Measurements from ENCODE around the gene ELAC2. TPM values are rescaled to one million over a fixed set of nuclear protein-coding genes. Genes with fewer than 3 reads are reported as not detected.

Gene ELAC2
- total and polyA plus RNA-seq, 10 donors, result 29.4 to 110 (median 70.2) TPM

DNA sequence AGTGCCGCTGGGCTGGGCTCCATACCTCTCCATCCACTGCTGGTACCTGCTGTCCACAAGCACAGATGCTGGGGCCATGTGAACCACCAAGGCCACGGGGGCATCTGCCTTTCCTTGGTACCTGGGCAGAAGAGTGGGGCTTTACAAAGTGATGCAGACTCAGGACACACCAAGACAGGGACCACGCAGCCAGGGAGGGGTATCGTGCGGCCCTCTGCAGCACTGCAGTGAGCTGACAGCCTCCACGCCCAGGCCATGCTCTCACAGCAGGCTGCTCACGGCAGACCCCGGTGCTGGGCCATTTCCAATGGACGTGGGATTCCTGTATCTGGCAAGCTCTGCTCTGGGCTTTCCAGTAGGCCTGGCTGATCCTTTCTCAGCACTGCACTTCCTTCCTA lies 14.4 kb downstream of the ELAC2 start:
- no peak overlapping the region for H3K4me3 ChIP-seq
- DNase-seq, result peak; percentile 71
- intact Hi-C loops (cut with DNase I; ENCODE audit: low total_unique reads), result loop anchor here (10.0 kb wide), 2 partner anchors 459 to 749 kb away; no protein-coding TSS in a partner anchor
- H3K36me3 ChIP-seq, result peaks cover 5 to 100% (median 96%) of the 10 kb centered on the region in 6 donors
- H3K27ac ChIP-seq, result no peak overlapping the region
- 20 to 88% (median 82%) methylated on average over 1 to 9 of the region's 9 CpGs for WGBS, 5 donors
- H3K9me3 ChIP-seq, result no peaks in the 10 kb centered on the region
- peak in 1 of 3 donors; percentile 13 for TF ChIP-seq POLR2AphosphoS5 (IDR thresholded peaks at IDR 0.05)
- no peak for TF ChIP-seq POLR2A (IDR thresholded peaks at IDR 0.05)
- TF ChIP-seq, protein P1, sequence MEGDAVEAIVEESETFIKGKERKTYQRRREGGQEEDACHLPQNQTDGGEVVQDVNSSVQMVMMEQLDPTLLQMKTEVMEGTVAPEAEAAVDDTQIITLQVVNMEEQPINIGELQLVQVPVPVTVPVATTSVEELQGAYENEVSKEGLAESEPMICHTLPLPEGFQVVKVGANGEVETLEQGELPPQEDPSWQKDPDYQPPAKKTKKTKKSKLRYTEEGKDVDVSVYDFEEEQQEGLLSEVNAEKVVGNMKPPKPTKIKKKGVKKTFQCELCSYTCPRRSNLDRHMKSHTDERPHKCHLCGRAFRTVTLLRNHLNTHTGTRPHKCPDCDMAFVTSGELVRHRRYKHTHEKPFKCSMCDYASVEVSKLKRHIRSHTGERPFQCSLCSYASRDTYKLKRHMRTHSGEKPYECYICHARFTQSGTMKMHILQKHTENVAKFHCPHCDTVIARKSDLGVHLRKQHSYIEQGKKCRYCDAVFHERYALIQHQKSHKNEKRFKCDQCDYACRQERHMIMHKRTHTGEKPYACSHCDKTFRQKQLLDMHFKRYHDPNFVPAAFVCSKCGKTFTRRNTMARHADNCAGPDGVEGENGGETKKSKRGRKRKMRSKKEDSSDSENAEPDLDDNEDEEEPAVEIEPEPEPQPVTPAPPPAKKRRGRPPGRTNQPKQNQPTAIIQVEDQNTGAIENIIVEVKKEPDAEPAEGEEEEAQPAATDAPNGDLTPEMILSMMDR (IDR thresholded peaks at IDR 0.05 in 8 of 11, conservative IDR thresholded peaks at IDR 0.05 in 3 of 11), result peak in 5 of 11 experiments; percentile 15 to 62 (median 48)
- H3K4me1 ChIP-seq, result peaks cover 0 to 10% (median 0%) of the 10 kb centered on the region in 6 donors
- H3K27me3 ChIP-seq (replicated peaks in 1 of 7), result no peaks in the 10 kb centered on the region

DNA sequence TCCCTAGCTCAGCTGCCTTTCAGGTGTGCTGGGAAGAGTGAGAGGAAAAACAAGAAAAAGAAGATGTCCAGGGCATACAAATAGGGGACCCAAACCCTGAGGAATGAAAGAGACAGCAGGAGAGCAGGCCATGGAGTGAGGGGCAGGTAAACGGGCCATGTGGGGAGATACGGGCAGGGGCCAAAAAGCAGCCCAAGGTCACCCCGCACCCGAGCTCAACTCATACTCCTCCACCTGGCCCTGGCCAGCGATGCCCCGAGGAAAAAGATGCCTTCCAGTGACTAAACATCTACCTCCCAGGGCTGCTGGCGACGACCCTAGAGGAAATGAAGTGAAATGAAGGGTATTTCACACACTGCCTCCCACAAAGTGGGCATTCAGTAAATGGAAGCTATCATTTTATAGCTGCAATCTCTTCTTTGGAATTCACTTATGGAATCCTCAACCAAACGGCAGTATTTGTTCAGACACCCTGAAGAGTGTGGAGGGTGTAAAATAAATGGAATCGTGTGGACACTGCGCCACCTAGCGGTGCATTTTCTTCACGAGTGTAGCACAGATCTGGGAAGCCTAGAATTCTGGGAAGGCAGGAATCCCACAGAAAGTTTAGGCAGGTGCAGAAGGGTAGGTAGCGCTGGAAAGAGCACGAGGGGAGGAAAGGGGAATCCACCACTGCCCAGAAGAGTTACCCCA lies 14.9 kb downstream of the ELAC2 start:
- H3K36me3 ChIP-seq, result peaks cover 5 to 100% (median 96%) of the 10 kb centered on the region in 6 donors
- no peaks in the 10 kb centered on the region for H3K9me3 ChIP-seq
- intact Hi-C loops (cut with DNase I; ENCODE audit: low total_unique reads), result loop anchor here (10.0 kb wide), 2 partner anchors 458 to 748 kb away; no protein-coding TSS in a partner anchor
- H3K27ac ChIP-seq, result no peak overlapping the region
- no peak for TF ChIP-seq POLR2A (IDR thresholded peaks at IDR 0.05)
- TF ChIP-seq, protein P1 (IDR thresholded peaks at IDR 0.05 in 8 of 11, conservative IDR thresholded peaks at IDR 0.05 in 3 of 11), result peak in 10 of 11 experiments; percentile 48 to 84 (median 72)
- no peaks in the 10 kb centered on the region for H3K27me3 ChIP-seq (replicated peaks in 1 of 7)
- no peak overlapping the region for H3K4me3 ChIP-seq
- no peak for DNase-seq
- 48 to 56% (median 53%) methylated on average over 15 of the region's 15 CpGs for WGBS, 5 donors
- H3K4me1 ChIP-seq, result peaks cover 0 to 10% (median 0%) of the 10 kb centered on the region in 6 donors

DNA sequence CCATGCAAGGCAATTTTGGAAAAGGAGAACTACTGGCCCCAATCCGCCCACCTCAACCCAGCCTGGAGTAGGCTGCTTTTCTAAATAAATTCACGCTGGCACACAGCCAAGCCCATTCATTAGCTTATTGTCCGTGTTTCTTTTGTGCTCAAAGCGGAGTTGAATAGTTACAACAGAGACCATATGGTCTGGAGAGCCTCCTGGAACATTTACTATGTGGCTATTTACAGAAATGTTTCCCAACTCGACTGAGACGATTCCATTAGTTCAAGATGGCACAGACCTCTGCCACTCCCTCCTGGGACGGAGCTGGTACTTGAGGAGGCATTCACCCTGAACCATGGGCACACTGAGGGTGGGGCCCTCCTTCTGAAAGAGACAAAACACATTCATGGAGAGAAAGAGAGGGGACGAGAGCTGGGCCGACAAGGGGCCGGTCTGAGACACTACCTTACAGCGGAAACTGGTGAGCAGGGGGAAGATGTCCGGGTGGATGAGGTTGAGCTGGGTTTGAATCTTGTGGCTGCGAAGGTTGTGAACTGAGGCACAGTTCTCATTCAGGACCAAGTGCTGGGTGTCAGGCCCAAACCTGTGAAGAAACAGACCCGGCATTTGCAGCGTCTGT lies 15.7 kb downstream of the ELAC2 start:
- Histone ChIP-seq H3K27me3 (replicated peaks in 1 of 7) (no peaks in the 10 kb centered on the region), H3K27ac (no peak overlapping the region), H3K36me3 (peaks cover 5 to 100% (median 96%) of the 10 kb centered on the region in 6 donors), H3K4me3 (no peak overlapping the region), H3K9me3 (no peaks in the 10 kb centered on the region), H3K4me1 (peaks cover 0 to 10% (median 0%) of the 10 kb centered on the region in 6 donors)
- 85 to 92% (median 87%) methylated on average over 15 of the region's 15 CpGs for WGBS, 5 donors
- DNase-seq, result no peak
- TF ChIP-seq, protein P1 (IDR thresholded peaks at IDR 0.05 in 8 of 11, conservative IDR thresholded peaks at IDR 0.05 in 3 of 11), result no peak
- TF ChIP-seq POLR2A (IDR thresholded peaks at IDR 0.05), result no peak
- no peak for TF ChIP-seq POLR2AphosphoS5 (IDR thresholded peaks at IDR 0.05)
- intact Hi-C loops (cut with DNase I; ENCODE audit: low total_unique reads), result loop anchor here (10.0 kb wide), 2 partner anchors 457 to 747 kb away; no protein-coding TSS in a partner anchor

DNA sequence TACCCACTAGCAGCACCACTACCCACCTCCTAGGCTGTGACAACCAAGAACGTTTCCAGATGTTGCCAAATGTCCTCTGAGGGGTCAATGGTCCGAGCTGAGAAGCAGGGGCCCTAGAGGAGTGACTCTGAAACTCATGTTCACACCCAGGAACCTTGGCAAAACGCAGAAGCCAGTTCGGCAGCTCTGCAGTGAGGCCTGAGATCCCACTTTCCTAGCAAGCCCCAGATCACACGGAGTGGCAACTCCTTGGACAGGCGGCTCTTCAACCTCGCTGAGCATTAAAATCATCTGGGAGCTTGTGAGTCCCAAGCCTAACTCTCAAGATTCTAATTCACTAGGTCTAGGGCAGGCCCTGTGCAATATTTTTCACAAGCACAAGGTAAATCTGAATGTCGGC lies 17.3 kb downstream of the ELAC2 start:
- 84 to 95% (median 91%) methylated on average over 8 of the region's 8 CpGs for WGBS, 5 donors
- Histone ChIP-seq H3K9me3 (no peaks in the 10 kb centered on the region), H3K27ac (no peak overlapping the region), H3K36me3 (peaks cover 11 to 100% (median 100%) of the 10 kb centered on the region in 6 donors), H3K4me3 (no peak overlapping the region), H3K4me1 (peaks cover 0 to 10% (median 0%) of the 10 kb centered on the region in 6 donors), H3K27me3 (replicated peaks in 1 of 7) (no peaks in the 10 kb centered on the region)
- TF ChIP-seq POLR2AphosphoS5 (IDR thresholded peaks at IDR 0.05) (no peak), POLR2A (IDR thresholded peaks at IDR 0.05) (no peak)
- TF ChIP-seq, protein P1 (IDR thresholded peaks at IDR 0.05 in 8 of 11, conservative IDR thresholded peaks at IDR 0.05 in 3 of 11), result no peak
- intact Hi-C loops (cut with DNase I; ENCODE audit: low total_unique reads), result loop anchor here (10.0 kb wide), 2 partner anchors 456 to 746 kb away; no protein-coding TSS in a partner anchor
- DNase-seq, result no peak

Data from spleen (tissue), 11 donors.